ELF-1 (cell line): ENCODE measurements around the gene FAM43A.

Source experiments
- DNase-seq: peaks from one replicate; pipeline ENCODE4 v3.0.0-alpha.2; 2016; ENCODE audit warnings: low read depth, low spot score

FAM43A gene, protein sequence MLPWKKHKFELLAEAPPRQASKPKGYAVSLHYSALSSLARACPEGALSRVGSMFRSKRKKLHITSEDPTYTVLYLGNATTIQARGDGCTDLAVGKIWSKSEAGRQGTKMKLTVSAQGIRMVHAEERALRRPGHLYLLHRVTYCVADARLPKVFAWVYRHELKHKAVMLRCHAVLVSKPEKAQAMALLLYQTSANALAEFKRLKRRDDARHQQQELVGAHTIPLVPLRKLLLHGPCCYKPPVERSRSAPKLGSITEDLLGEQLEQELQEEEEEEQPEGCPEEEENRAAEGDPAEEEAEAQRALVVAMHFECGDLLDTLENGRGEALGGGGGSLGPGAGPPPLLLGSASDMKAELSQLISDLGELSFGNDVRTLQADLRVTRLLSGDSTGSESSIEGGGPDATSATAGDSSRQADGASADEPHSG

DNA sequence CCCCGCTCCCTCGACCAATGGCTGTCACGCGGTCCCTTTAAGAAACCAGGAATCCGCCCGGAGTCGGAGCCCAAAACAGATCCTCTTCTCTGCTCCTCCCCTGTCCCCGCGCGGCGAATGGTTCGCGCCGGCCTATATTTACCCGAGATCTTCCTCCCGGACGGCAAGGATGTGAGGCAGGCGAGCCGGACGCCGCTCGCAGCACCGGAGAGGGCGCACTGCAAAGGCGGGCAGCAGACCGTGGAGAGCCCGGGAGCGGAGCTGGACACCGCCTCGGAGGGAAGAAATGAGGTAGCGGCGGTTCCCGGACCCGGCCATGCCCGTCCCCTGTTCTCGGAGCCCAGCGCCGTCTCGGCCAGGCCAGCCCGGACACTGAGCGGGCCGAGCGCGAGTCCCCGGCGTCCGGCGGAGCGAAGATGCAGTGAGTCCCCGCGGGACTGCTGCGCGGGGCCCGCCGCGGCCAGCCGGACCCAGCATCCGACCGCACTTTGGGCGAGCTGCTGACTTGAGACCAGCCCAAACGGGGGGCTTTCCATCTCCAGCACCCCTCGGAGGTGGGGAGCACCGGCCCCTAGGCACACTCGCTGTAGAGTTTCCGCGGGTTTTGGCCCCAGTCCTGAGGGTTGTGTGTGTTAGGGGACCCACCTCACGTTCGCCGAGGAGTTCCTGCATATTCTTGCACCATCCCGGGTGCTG, at the start of gene FAM43A:
Gene FAM43A, plus strand, starts transcription at position 166 of the 696 bp plus-strand sequence. CDS start 944 bp downstream, outside the sequence.
- DNase-seq = peak; percentile 90

DNA sequence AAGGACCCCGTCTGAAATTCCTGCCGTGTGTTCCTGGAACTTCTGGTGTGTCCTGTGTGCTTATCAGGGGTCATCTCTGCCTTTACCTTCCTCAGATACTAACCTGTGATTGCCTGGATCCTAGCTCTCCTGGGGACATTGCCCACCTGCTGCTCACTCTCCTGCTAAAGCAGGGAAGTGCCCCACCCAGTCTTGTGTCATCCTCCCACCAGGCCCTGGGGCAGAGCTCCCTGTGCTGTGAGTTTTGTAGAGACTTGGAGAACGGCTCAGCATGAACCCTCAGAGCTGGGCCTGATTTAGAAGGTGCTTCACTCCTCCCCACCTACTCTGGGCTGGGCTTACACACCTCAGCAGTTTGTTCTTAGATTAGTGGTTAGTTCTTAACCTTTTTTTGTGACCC, 48.6 kb upstream of the FAM43A start:
- peak; percentile 74 for DNase-seq

DNA sequence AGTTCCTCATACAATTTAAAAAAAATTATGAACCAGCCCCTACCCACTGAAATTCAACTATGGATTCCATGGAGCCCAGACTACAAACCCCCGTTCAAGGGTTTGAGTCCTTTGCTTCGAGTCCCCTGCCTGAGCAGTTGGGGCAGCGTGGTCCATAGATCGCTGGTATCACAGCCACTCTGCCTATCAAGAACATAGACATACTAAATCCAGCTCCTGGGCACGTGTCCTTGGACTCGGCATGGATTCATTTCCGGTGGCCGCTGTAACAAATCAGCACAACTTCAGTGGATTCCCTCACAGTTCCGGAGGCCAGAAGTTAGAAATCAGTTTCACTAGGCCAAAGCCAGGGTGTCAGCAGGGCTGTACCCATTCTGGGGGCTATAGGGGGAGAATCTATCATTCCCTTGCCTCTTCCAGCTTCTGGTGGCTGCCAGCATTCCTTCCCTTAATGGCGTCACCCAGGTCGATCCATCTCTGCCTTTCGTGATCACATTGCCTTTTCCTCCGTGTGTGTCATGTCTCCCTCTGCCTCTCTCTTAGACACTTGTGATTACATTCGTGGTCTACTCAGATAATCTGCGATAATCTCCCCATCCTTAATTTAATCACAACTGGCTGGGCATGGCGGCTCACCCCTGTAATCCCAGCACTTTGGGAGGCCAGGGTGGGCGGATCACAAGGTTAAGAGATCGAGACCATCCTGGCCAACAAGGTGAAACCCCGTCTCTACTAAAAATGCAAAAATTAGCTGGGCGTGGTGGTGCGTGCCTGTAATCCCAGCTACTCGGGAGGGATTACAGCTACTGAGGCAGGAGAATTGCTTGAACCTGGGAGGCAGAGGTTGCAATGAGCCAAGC, 47.9 kb upstream of the FAM43A start:
- DNase-seq = no peak

DNA sequence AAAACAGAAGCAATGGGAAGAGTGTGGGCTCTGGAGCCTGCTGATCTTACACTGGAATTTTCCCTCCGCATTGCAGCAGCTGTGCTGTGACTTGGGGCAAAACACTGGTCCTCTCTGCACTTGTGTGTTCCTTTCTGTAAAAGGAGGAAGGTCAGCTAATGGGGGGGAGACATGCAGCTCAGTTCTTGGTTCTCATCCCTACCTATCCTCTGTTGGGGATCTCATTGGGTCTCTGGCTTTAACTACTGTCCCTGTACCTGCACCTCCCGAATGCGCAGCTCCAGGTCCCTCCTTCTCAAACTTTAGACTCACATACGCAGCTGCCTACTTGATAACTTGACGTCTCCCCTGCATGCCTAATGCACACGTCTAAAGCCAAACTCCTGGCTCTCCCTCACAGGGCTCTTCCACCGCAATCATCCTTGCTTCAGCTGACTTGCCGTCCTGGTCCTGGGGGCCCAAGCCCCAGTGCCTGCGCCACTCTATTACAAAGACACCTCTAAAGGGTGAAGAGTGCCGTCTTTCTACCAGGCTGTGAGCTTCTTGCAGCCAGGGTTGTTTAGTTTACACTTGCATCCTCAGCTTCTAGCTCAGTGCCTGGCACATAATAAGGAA, 46.6 kb upstream of the FAM43A start:
- DNase-seq = no peak

DNA sequence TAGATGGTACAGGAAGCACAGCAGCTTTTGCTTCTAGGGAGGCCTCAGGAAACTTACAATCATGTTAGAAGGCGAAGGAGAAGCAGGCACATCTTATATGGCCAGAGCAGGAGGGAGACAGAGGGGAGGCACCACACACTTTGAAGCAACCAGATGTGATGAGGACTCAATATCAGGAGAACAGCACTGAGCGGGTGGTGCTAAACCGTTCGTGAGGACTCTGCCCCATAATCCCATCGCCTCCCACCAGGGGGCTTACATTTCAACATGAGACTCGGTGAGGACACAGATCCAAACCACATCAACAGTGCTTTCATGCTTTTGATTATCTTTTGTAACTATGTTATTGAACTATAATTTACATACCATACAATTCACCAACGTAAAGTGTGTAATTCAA, 44.9 kb upstream of the FAM43A start:
- no peak for DNase-seq

DNA sequence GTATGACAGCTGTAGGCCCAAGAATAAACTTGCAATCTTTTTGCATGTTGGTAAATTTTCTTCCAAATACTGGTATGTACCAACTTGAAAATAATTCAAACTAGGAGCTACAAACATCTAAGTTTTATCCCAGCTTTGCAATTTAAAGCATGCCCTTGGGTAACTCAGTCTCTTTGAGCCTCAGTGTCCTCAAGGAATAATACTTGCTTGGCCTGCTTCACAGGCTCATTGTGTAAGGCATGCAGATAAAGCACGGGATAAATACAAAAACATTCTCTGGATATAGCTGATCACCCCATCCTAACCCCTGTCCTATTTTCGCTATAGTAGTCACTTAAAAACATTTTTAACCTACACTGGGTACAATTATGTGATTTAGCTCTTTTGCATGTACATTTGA, 42.9 kb upstream of the FAM43A start:
- no peak for DNase-seq

DNA sequence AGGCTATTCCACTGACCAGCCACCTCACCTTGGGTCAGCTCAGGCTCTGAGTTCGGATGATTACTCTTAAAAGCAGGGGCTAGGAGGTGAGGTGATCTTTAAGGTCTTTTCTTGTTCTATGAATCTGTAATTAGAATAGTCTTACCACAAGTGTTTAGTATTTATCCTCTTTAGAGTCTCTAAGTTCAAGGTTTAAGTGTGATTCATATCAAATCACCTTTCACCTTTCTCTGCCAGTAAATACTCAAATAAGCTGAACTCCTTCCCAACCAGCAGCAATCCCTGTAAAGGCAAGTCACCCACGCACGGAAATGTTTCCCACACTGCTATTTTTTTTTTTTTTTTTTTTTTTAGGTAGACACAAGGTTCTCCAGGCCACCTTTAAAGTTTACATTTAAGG, 37.9 kb upstream of the FAM43A start:
- no peak for DNase-seq

DNA sequence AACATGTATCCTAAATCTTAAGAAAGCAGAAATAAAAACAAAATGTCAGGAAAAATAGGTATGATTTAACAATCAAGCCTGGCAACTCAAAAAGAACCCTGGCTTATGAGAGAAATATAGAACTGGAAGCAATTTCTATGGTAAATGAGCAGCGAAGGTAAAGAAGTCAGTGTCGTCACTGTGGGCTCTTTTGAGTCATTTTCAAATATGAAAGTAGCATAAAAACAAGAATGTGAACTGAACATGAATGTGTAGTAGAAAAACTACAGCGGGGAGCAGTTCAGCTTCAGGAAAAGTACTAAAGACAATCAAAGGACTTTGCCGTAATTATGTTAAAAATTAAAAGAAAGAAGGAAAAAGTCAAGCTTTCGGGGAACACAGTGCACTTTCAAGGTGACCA, 31.2 kb upstream of the FAM43A start:
- DNase-seq = no peak

DNA sequence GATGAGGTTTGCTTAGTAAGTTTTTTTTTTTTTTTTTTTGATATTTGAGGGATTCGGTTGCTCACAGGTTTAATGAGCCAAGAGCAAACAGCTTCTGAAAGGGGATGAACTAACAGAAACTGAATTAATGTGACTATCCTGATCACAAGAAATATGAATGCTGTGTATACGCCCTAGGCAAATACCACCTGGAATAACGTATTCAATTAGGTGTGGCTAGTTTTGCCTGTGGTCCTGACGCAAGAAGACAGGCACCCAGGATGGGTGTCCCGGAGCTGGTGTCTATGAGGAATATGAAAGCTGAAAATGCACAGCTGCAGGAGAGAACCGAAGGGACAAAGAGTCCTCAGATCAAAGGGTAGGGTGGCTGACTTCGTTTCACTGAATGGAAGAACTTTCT, 28.2 kb upstream of the FAM43A start:
- DNase-seq = no peak

DNA sequence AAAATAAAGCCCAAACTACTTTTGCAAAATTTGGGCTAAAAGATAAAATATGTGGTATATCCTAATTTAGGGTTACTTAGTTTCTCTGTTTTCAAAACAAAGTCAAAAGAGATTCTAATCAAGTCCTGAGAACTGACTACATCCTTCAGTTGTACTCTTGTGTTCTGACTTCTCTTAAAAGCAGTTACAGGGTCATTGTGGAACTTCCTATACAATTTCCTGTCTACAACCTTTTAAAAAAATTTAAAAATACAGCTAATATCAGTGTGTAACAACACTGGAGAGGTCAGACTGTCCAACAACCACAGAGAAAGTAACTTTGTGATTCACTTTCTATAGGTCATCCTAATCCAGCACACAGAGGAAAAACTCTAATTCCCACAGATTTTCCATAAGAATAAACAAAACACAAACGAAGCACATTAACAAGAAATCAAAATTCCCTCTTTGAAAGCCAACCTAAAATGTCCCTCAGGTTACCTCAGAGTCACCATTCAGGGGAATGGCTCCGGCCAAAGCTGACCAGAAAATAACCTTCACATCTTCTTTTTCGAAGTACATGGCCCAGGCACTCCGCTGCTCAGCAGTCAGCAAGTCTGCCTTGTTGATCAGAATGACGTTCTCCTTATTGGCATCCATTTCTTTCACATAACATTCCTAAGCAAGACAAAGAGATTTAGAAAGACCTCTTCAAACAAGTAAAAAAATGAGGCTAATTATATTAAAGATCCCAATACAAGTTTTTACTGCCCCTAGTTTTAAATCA, 27.0 kb upstream of the FAM43A start:
- no peak for DNase-seq

DNA sequence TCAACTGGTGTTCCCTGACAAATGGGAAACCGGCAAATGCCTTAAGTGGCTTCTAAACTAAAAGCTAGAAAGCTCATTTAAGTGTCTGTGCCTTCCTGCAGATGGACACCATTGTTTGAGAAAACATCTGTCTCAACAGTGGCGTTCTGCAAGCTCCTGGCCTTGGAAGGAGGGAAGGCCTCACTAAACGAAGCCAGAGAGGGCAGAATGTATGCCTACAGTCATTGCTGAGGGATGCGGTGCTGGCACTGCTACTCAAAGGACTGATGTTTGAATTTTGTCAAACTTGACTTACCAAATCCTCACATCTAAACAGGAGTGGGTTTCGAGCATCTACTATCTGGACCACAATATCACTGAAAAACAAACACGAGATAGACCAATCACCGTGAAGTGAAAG, 25.9 kb upstream of the FAM43A start:
- no peak for DNase-seq

DNA sequence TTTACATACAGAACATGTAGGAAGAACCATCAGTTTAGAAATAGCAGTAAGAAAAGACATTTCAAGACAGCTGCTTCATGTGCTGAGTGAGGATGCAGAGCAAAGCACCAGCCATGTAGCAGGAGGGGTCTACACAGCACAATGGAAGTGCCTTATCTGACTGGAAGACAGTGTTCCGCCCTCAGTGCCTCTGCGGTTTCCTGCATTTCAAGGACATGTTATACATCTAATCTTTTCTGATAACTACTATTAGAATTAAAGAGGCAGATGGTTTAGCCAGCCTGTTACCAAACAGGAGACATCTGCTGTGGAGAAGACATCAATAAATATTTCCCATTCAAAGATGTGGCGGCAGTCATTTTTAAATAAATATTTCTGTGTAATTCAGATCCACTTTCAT, 24.3 kb upstream of the FAM43A start:
- no peak for DNase-seq

DNA sequence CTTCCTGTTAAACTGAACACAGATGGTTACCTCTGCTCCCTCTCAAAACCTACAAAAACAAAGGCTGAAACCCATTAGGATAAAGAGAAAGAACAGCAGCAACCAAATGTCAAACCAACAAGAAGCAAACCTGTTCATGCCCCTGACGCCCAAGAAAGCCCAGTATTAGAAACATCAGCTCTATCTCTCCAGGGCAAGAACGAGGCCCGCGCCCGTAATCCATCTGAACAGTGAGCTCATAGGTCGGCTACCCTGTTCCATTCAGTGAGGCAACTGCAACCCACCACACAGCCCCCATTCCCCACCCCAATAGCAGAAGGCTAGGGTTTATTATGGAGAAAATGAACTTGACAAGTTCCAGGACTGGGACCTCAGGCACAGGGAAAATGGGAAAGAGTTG, 23.7 kb upstream of the FAM43A start:
- DNase-seq = no peak

DNA sequence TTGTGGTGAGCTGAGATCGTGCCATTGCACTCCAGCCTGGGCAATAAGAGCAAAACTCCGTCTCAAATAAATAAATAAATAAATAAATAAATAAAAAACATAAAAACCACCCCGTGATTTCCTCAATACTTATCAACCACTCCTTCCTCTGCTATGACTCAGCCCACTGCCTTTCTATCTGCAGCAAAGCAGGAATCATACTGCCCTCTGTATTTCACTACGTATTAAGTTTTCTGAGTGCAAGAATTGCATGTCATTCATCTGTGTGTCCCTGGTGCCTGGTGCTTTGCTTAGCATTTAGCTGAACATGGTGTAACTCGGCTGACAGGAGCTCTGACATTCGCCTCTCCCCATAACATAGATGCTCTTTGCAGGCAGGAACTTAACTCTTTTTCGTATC, 20.8 kb upstream of the FAM43A start:
- no peak for DNase-seq

DNA sequence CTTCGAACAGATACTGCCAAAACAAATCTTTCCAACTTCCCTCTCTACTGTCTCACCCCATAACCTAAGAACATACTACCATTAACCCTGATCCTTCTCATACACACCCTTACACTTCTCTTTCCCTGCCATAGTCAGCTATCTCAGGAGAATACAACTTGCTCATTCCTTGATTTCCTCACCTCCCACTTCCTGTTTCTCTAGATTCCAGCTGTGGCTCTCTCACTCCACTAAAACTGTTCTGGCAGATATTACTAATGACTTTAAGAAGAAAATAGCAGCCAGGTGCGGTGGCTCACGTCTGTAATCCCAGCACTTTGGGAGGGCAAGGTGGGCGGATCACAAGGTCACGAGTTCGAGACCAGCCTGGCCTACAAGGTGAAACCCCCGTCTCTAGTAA, 18.3 kb upstream of the FAM43A start:
- DNase-seq = no peak

DNA sequence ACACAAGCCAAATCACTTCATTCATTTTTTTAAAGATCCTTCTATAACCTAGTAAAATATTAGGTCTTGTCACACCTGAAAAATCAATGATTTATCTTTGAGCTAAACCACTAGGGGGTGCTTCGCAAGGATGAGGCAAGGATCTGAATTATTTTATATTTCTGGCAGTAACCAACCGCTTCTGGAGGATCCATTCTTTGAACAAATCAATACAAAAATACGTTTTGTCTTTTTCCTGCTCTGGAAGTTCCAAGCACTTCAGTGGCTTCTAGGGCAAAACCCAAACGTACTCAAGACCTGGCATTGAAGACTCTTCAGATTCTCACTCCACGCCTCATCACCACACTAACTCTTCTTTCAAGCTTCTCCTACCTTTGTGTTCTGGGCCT, 14.2 kb upstream of the FAM43A start:
- DNase-seq = no peak

DNA sequence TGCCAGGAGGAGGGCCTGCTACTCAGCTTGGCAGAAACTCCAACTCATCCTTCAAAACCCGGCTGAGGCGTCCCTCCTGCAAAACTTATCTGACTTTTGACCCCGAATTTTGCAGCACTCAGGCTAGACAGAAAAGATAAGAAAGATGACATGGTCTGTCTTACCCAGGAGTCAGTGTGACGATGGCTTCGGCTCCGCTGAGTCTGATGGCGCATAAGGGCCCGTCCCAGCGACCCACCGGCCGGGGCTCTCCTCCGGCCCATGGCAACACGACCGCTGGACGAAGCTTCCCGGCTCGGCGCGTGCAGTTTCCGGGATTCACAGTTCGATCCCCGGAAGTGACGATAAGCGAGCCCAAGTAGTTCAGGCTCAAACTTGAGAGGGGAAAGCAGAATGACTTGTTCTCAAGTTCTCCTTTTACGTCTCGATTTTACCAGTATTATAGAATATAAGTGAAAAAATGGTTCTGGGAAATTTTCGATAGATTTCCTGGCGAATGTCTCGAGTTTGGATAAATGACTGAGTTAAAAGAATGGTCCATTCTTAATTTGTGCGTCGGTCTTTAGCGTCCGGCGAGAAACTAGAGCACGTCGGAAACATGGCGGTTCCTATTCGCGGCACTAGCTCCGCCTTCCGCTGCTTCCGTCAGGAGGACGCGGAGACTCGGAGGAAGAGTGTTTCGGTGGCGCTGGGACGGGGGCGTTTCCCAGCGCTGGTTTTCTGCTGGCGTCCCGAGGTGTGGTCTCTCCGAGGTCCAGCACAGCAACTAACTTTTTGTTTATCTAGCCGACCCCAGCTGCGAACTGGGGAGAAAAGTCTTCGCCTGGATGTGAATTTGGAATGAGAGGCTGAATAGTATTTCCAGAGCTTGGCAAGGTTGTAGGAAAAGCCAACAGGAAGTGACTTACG, 13.5 kb upstream of the FAM43A start, which contains the start of gene LSG1:
Gene LSG1, minus strand, starts transcription at position 292 of the 909 bp plus-strand sequence. Its CDS starts 29 bp downstream, at position 263.
- peak; percentile 96 for DNase-seq

DNA sequence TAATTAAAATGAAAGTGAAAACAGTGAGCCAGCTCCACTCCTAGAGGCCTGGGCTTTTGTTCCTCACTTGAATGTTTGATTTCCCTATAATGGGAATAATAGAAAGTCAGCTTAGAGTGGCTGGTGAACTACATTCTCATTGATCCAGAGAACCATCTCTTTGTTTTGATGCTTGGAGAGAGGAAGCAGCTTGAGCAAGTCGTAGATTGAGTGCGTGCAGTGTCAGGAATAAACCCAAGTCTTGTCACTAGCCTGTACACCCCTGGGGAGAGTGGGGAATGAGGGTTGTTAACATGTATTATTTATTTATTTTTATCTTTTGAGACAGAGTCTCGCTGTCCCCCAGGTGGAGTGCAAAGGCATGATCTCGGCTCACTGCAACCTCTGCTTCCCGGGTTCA, 12.8 kb upstream of the FAM43A start:
- DNase-seq = no peak

DNA sequence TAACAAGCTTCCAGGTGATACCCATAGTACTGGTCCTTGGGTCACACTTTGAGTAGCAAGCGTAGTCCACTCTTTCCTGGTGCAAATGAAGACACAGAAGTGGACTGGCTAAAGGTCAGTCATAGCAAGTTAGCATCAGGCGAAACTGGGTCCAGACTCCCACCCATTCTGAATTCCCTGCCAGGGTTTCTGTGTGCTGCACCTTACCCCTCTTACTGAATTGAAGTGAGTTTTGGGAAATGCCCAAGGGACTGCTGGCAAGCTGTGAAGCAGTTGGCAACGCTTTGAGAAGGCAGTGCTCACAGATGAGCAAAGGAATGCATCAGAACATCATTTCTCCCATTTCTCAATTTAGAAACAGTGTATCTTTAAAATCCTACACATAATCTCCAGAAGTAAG, 11.9 kb upstream of the FAM43A start:
- no peak for DNase-seq

DNA sequence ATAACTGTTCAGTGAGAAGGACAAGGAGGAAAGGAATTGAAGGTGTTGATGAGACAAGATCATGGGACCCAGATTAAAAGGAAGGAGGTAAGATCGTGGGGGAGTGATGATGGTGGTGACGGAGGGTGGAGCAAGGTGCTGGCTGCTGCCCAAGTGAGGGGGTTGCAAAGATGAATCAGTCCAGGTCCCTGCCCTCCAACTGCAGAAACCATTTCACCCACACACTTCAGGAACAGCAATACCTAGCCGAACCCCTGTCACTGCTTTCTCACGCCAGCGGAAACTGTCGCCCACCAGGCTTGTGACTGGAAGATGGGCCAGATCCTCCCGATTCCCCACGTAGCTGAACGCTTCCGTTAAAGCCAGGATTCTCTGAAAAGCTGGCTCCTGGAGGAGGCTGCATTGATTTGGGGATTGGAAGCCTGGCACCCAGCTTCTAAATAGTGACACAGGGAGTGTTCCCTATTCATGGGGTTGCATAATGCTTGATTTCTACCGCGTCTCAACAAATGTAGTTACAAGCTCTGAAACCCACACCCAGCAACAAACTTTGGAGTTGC, 10.5 kb upstream of the FAM43A start:
- no peak for DNase-seq
